GM12873 (cell line): ENCODE data around the gene GAS7.

Experiments
- CTCF ChIP-seq: IDR thresholded peaks from 2 replicates; pipeline ENCODE4 v1.5.1; 2012; ENCODE audit warnings: low read depth, mild to moderate bottlenecking, moderate library complexity, low read length, control low read depth; ENCODE audit not compliant: insufficient read depth; ENCODE audit errors: missing control alignments

Gene GAS7

GRCh38 chr17:10050597-10051101 is 147.8 kb downstream of the GAS7 start:
- TF ChIP-seq CTCF: no peak

- no peak for TF ChIP-seq CTCF
Observed at GRCh38 chr17:10048629-10049350, 149.6 kb downstream of the GAS7 start.

GRCh38 chr17:10046786-10047785 is 151.3 kb downstream of the GAS7 start:
- TF ChIP-seq CTCF: peak; percentile 4

- TF ChIP-seq CTCF: peak; percentile 13
Observed at GRCh38 chr17:10045871-10046658, 152.3 kb downstream of the GAS7 start.

- no peak for TF ChIP-seq CTCF
Observed at GRCh38 chr17:10042589-10043244, 155.7 kb downstream of the GAS7 start.

GRCh38 chr17:10041916-10042588 is 156.4 kb downstream of the GAS7 start:
- TF ChIP-seq CTCF: no peak
